H1 (cell line): Measurements from ENCODE around the gene SLC8A1. TPM values are rescaled to one million over a fixed set of nuclear protein-coding genes. Genes with fewer than 3 reads are reported as not detected.

ENCODE experiments used
- CTCF ChIA-PET: fragments of 300-600 bp; sonication (Branson Sonifier 250); formaldehyde crosslinking; loops from one replicate; lab custom pipeline; 2021; ENCODE audit not compliant: partially characterized antibody; lab: Charles Lee
- POLR2A ChIA-PET: fragments of 300-600 bp; sonication (Branson Sonifier 250); formaldehyde crosslinking; loops from one replicate; lab custom pipeline; 2021; ENCODE audit warnings: inconsistent platforms; ENCODE audit not compliant: partially characterized antibody; lab: Charles Lee
- DNase-seq, 2 experiments: peaks; one replicate each; pipeline versions ENCODE4 v3.0.0 to v3.0.0-alpha.2; 2010 to 2022; ENCODE audit warnings: low spot score in 2 of 2, low read depth in 1 of 2, mixed read lengths in 1 of 2
- FAIRE-seq: peaks from 2 replicates; lab custom pipeline; 2011; peaks lifted over from hg19 to GRCh38; lab: Jason Lieb, UNC
- H2AFZ ChIP-seq: 2 replicates; pipeline ENCODE4 v1.8.1; 2012; ENCODE audit warnings: low read length, inconsistent platforms
- H2AK5ac ChIP-seq: 2 replicates; pipeline ENCODE4 v1.6.1; 2013; ENCODE audit warnings: low read depth, low read length
- H2BK120ac ChIP-seq: replicated peaks from 2 replicates; pipeline ENCODE3; 2013; ENCODE audit warnings: low read depth, low read length, inconsistent platforms
- H2BK12ac ChIP-seq: 2 replicates; pipeline ENCODE4 v1.6.1; 2013; ENCODE audit warnings: low read depth, low read length
- H2BK15ac ChIP-seq: 2 replicates; pipeline ENCODE4 v1.6.1; 2013; ENCODE audit warnings: low read length
- H2BK20ac ChIP-seq: 2 replicates; pipeline ENCODE4 v1.6.1; 2013; ENCODE audit warnings: low read length
- H2BK5ac ChIP-seq: 2 replicates; pipeline ENCODE4 v1.6.1; 2013; ENCODE audit warnings: low read depth, low read length
- H3K14ac ChIP-seq: 2 replicates; pipeline ENCODE4 v1.6.1; 2013; ENCODE audit warnings: inconsistent platforms; ENCODE audit not compliant: insufficient read length
- H3K18ac ChIP-seq: 2 replicates; pipeline ENCODE4 v1.6.1; 2013; ENCODE audit warnings: low read length; ENCODE audit errors: extremely low read depth
- H3K23ac ChIP-seq: 2 replicates; pipeline ENCODE4 v1.6.1; 2013; ENCODE audit warnings: inconsistent platforms; ENCODE audit not compliant: insufficient read length
- H3K23me2 ChIP-seq: 2 replicates; pipeline ENCODE4 v1.6.1; 2013; ENCODE audit warnings: low read depth, low read length
- H3K27ac ChIP-seq: 2 replicates; pipeline ENCODE4 v1.6.1; 2011; ENCODE audit warnings: low read depth, low read length, inconsistent platforms
- H3K27me3 ChIP-seq, 4 experiments: replicated peaks in 1 of 4; 1 replicate in 1 of 4; 2 replicates in 3 of 4; pipeline versions ENCODE4 v1.6.1 to v1.8.1; 2011 to 2013; ENCODE audit warnings: low read length in 3 of 4, mild to moderate bottlenecking in 3 of 4, inconsistent platforms in 2 of 4, mixed read lengths in 2 of 4, moderate library complexity in 1 of 4; ENCODE audit not compliant: control insufficient read depth in 3 of 4, insufficient read depth in 3 of 4; ENCODE audit errors: extremely low read depth in 1 of 4
- H3K36me3 ChIP-seq, 4 experiments: 2 replicates each; pipeline versions ENCODE4 v1.6.1 to v1.8.1; 2011 to 2013; ENCODE audit warnings: mild to moderate bottlenecking in 4 of 4, low read length in 3 of 4, moderate library complexity in 2 of 4, control low read depth in 1 of 4, inconsistent platforms in 1 of 4; ENCODE audit not compliant: insufficient read depth in 4 of 4, control insufficient read depth in 2 of 4
- H3K4ac ChIP-seq: replicated peaks from 2 replicates; pipeline ENCODE3; 2013; ENCODE audit warnings: low read length, low read depth, mixed read lengths, inconsistent platforms; ENCODE audit not compliant: insufficient read length
- H3K4me1 ChIP-seq, 4 experiments: replicated peaks in 1 of 4; 1 replicate in 1 of 4; 2 replicates in 3 of 4; pipeline versions ENCODE4 v1.6.1 to v1.8.1; 2011 to 2013; ENCODE audit warnings: low read length in 3 of 4, inconsistent platforms in 2 of 4, mixed read lengths in 1 of 4; ENCODE audit not compliant: insufficient read depth in 4 of 4, control insufficient read depth in 3 of 4
- H3K4me2 ChIP-seq, 2 experiments: 2 replicates each; pipeline versions ENCODE4 v1.6.1 to v1.8.1; 2011 to 2013; ENCODE audit warnings: low read depth in 2 of 2, low read length in 2 of 2, control low read depth in 1 of 2, inconsistent platforms in 1 of 2, mild to moderate bottlenecking in 1 of 2; ENCODE audit not compliant: insufficient read depth in 1 of 2
- H3K4me3 ChIP-seq, 4 experiments: fragments of 200-600, 300-600 bp in 1 of 4; sonication (generic), shearing (Covaris generic), sonication (Bioruptor Twin) in 1 of 4; 2 replicates each; pipeline versions ENCODE4 v1.5.1 to v1.8.1; 2011 to 2016; ENCODE audit warnings: low read length in 4 of 4, low read depth in 3 of 4, control low read depth in 2 of 4, inconsistent platforms in 2 of 4, mild to moderate bottlenecking in 2 of 4, mixed read lengths in 1 of 4, moderate library complexity in 1 of 4; ENCODE audit not compliant: insufficient read depth in 2 of 4; ENCODE audit errors: extremely low read depth in 1 of 4
- H3K56ac ChIP-seq: replicated peaks from 2 replicates; pipeline ENCODE3; 2013; ENCODE audit warnings: low read depth, mild to moderate bottlenecking, mixed read lengths, low read length, inconsistent platforms; ENCODE audit not compliant: insufficient read length
- H3K79me1 ChIP-seq: 2 replicates; pipeline ENCODE4 v1.6.1; 2013; ENCODE audit warnings: low read depth, low read length, control low read depth
- H3K79me2 ChIP-seq, 2 experiments: 2 replicates each; pipeline versions ENCODE4 v1.6.1 to v1.8.1; 2012 to 2013; ENCODE audit warnings: low read length in 2 of 2, mild to moderate bottlenecking in 2 of 2, inconsistent platforms in 1 of 2; ENCODE audit not compliant: insufficient read depth in 2 of 2, control insufficient read depth in 1 of 2
- H3K9ac ChIP-seq, 4 experiments: replicated peaks in 1 of 4; 1 replicate in 1 of 4; 2 replicates in 3 of 4; pipeline versions ENCODE4 v1.6.1 to v1.8.1; 2011 to 2013; ENCODE audit warnings: low read depth in 3 of 4, low read length in 3 of 4, control low read depth in 2 of 4, mild to moderate bottlenecking in 2 of 4, moderate library complexity in 2 of 4, inconsistent platforms in 1 of 4; ENCODE audit errors: extremely low read depth in 1 of 4
- H3K9me3 ChIP-seq, 2 experiments: 2 replicates each; pipeline versions ENCODE4 v1.6.1 to v1.8.1; 2012 to 2013; ENCODE audit warnings: mild to moderate bottlenecking in 2 of 2, moderate library complexity in 2 of 2, control low read depth in 1 of 2, inconsistent platforms in 1 of 2, low read depth in 1 of 2, low read length in 1 of 2, mixed read lengths in 1 of 2; ENCODE audit not compliant: insufficient read depth in 2 of 2
- H4K20me1 ChIP-seq, 2 experiments: replicated peaks in 1 of 2; 2 replicates each; pipeline versions ENCODE3 to v1.8.1; 2011 to 2013; ENCODE audit warnings: inconsistent platforms in 2 of 2, low read length in 2 of 2, mild to moderate bottlenecking in 1 of 2; ENCODE audit not compliant: insufficient read depth in 2 of 2, control insufficient read depth in 1 of 2
- H4K5ac ChIP-seq: 2 replicates; pipeline ENCODE4 v1.6.1; 2013; ENCODE audit warnings: low read length, low read depth, mixed read lengths, inconsistent platforms; ENCODE audit not compliant: insufficient read length
- H4K8ac ChIP-seq: 2 replicates; pipeline ENCODE4 v1.8.0; 2013; ENCODE audit warnings: mild to moderate bottlenecking, moderate library complexity, low read length, inconsistent platforms; ENCODE audit not compliant: insufficient read depth; ENCODE audit errors: extremely low read depth
- H4K91ac ChIP-seq: replicated peaks from 2 replicates; pipeline ENCODE3; 2013; ENCODE audit warnings: low read length, mixed read lengths, inconsistent platforms; ENCODE audit not compliant: insufficient read length
- CHD2 ChIP-seq: IDR thresholded peaks from 2 replicates; pipeline ENCODE4 v1.6.1; 2012; ENCODE audit warnings: low read length, improper control_type of control experiment
- KDM4A ChIP-seq: IDR thresholded peaks from one replicate; pipeline ENCODE4 v1.7.1; 2012; ENCODE audit warnings: low read depth, mild to moderate bottlenecking, moderate library complexity, low read length, inconsistent platforms; ENCODE audit not compliant: severe bottlenecking
- KDM5A ChIP-seq: fragments of 200-600 bp; IDR thresholded peaks from 2 replicates; pipeline ENCODE4 v1.7.1; 2012; ENCODE audit warnings: mild to moderate bottlenecking, low read length, inconsistent platforms, mixed read lengths
- SIX5 ChIP-seq: IDR thresholded peaks from 2 replicates; pipeline ENCODE4 v1.6.1; 2011; ENCODE audit warnings: mild to moderate bottlenecking, low read depth, low read length
- ZNF274 ChIP-seq: IDR thresholded peaks from 2 replicates; pipeline ENCODE4 v1.7.0; 2012; ENCODE audit warnings: low read length, borderline replicate concordance; ENCODE audit errors: extremely low read depth
- WGBS, 2 experiments: shearing (Covaris generic) in 1 of 2; methylation state at CpG; one replicate each; pipeline versions ENCODE4 v1.1.6 to v1.1.7; 2013 to 2015; ENCODE audit warnings: low lambda C conversion rate in 2 of 2, mixed read lengths in 2 of 2, inconsistent platforms in 1 of 2, low coverage in 1 of 2, missing lambda C conversion rate in 1 of 2; ENCODE audit not compliant: insufficient replicate concordance in 2 of 2, insufficient coverage in 1 of 2, insufficient read length in 1 of 2; ENCODE audit errors: extremely low coverage in 1 of 2, missing lambda C conversion rate in 1 of 2; 5-methylcytosine and 5-hydroxymethylcytosine counted together
- polyA plus RNA-seq, 7 experiments: library from polyadenylated mRNA; depleted of rRNA in 3 of 7; stranded (reverse) in 5 of 7; unstranded in 2 of 7; fragments of >200 nt in 5 of 7; fragments of 200-250 nt in 2 of 7; gene quantifications; 1 replicate in 5 of 7; 2 replicates in 1 of 7; 4 replicates in 1 of 7; pipeline versions ENCODE4 v1.2.1 to v1.2.3, GENCODE V29; 2011 to 2013; ENCODE audit warnings: missing spikeins in 2 of 7, mixed read lengths in 2 of 7
- total RNA-seq: library from RNA; stranded (reverse); fragmentation: NEBNext Ultra II Directional; extraction: Animal tissue kit (Norgen Biotek cat#: 25700); gene quantifications from 2 replicates; pipeline ENCODE4 v1.2.1, GENCODE V29; 2021
- TF ChIP-seq, protein P1 (sequence below): IDR thresholded peaks from 2 replicates; pipeline ENCODE4 v1.6.1; 2012; ENCODE audit warnings: inconsistent platforms
- TF ChIP-seq, protein P2 (sequence below): IDR thresholded peaks from 2 replicates; pipeline ENCODE4 v1.6.1; 2011; ENCODE audit warnings: low read length, improper control_type of control experiment

The SLC8A1 gene
- total and polyA plus RNA-seq, 2 of the 8 experiments (the other 6 are each of a cell fraction or from before 2014, with no cell fraction given) = 0.68 to 3.6 TPM

DNA sequence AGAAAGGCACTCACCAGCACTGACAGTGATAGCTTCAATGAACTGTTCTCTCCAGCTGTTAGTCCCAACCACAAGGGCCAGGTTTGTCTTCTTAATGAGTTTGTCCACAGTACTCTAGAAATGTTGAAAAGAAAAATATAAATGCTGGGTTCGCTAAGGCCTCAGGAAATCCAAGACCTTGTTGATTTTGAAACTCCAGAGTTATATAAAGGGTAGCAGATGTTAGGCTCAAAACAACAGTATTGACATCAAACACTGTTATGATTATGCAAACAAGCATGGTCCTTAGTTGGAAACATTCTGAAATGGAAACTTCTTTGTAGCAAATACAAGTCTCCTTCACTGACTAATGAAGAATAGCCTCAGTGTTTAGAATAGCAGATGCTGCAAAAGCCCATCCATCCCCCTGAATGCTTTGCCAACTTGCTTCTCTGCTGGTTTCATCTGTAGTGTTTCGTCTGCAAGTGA, 291.1 kb downstream of the SLC8A1 start:
- H2BK12ac ChIP-seq = no peak overlapping the region
- no peak overlapping the region for H4K8ac ChIP-seq
- H4K91ac ChIP-seq = no peak overlapping the region
- H2BK20ac ChIP-seq = no peak overlapping the region
- no peaks in the 10 kb centered on the region for H3K23me2 ChIP-seq
- no peaks in the 10 kb centered on the region for H3K36me3 ChIP-seq
- H3K9ac ChIP-seq = no peak overlapping the region
- no peak for FAIRE-seq
- no peak overlapping the region for H3K14ac ChIP-seq
- H2BK15ac ChIP-seq = no peak overlapping the region
- no peak overlapping the region for H3K56ac ChIP-seq
- no peaks in the 10 kb centered on the region for H3K79me2 ChIP-seq
- H3K4ac ChIP-seq = no peak overlapping the region
- H4K5ac ChIP-seq = no peak overlapping the region
- H3K9me3 ChIP-seq = no peaks in the 10 kb centered on the region
- H3K79me1 ChIP-seq = no peaks in the 10 kb centered on the region
- H2AFZ ChIP-seq = no peak overlapping the region
- no peaks in the 10 kb centered on the region for H3K4me1 ChIP-seq
- no peak overlapping the region for H2BK120ac ChIP-seq
- 85% methylated on average over 2 of the region's 2 CpGs; no CpG with 5 or more reads in 1 of the 2 experiments for WGBS, 2 experiments
- CTCF ChIA-PET = interaction anchor here (0.6 kb wide), 1 partner anchor 98 kb away, joined by 3 read pairs; no protein-coding TSS in a partner anchor
- H2BK5ac ChIP-seq = no peak overlapping the region
- H3K4me3 ChIP-seq = no peak overlapping the region
- POLR2A ChIA-PET = no interaction called here
- no peak overlapping the region for H2AK5ac ChIP-seq
- DNase-seq = no peak
- H3K23ac ChIP-seq = no peak overlapping the region
- H3K18ac ChIP-seq = no peak overlapping the region
- H3K4me2 ChIP-seq = no peak overlapping the region
- H4K20me1 ChIP-seq = no peaks in the 10 kb centered on the region
- H3K27me3 ChIP-seq = no peaks in the 10 kb centered on the region
- H3K27ac ChIP-seq = no peak overlapping the region
- TF ChIP-seq KDM4A (no peak), ZNF274 (no peak), CHD2 (no peak), KDM5A (no peak), SIX5 (no peak)
- TF ChIP-seq, protein P1, sequence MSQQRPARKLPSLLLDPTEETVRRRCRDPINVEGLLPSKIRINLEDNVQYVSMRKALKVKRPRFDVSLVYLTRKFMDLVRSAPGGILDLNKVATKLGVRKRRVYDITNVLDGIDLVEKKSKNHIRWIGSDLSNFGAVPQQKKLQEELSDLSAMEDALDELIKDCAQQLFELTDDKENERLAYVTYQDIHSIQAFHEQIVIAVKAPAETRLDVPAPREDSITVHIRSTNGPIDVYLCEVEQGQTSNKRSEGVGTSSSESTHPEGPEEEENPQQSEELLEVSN = no peak
- TF ChIP-seq, protein P2, sequence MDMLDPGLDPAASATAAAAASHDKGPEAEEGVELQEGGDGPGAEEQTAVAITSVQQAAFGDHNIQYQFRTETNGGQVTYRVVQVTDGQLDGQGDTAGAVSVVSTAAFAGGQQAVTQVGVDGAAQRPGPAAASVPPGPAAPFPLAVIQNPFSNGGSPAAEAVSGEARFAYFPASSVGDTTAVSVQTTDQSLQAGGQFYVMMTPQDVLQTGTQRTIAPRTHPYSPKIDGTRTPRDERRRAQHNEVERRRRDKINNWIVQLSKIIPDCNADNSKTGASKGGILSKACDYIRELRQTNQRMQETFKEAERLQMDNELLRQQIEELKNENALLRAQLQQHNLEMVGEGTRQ = no peak
